HG03354 (cell line): ENCODE data around the gene HS2ST1.
"Not testable (repeated sequence)": the region's sequence is repeated elsewhere in the genome, so short reads cannot be mapped to it uniquely, and the experiment has no call there.

ENCODE experiments used
- ATAC-seq: cut with Tn5 transposase; IDR thresholded peaks from one replicate; pipeline ENCODE4 v1.9.1; 2021; ENCODE audit warnings: mild to moderate bottlenecking; ENCODE audit not compliant: unreplicated experiment, poor library complexity, severe bottlenecking

The HS2ST1 gene

DNA sequence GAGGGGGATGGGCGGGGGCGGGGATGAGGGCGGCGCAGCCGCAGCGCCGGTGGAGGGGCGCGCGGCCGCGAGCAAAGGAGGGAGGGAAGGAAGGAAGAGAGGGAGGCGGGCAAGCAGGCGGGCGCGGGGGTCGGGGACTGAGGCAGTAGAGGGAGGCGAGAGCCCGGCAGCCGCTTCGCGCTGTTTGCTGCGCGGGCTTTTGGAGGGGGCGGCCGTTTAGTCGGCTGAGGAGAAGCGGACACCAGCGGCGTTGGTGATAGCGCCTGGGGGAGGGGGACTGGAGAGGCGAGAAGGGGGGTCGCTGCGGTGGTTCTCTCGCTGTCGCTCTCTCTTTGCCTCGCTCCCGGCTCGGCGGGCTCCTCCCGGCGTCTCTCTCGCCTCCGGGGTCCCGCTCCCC, at the start of gene HS2ST1:
TSS of gene HS2ST1 (plus strand) at position 35 of the 397 bp plus-strand sequence.
- no peak for ATAC-seq

DNA sequence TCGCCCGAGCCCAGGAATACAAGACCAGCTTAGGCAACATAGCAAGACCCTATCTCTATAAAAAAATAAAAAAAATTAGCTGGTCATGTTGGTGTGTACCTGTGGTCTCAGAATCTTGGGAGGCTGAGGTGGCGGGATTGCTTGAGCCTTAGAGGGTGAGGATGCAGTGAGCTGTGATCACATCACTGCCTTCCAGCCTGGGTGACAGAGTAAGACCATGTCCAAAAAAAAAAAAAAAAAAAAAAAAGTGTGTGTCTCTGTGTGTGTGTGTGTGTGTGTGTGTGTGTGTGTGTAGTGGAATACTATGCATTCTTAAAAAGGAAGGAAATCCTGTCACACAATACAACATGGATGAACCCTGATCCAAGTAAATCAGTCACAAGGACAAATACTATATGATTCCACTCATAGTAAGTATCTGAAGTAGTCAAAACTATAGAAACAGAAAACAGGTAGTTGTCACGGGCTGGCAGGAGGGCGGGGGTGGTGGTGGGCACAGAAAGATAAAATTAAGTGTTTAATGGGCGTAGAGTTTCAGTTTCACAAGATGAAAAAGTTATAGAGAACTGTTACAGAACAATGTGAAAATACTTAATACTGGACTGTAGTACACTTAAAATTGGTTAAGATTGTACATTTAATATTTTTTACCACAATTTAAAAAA, 48.3 kb upstream of the HS2ST1 start:
- ATAC-seq, result no peak

- no peak for ATAC-seq
Measured at GRCh38 chr1:86866665-86867064, 47.8 kb upstream of the HS2ST1 start.

DNA sequence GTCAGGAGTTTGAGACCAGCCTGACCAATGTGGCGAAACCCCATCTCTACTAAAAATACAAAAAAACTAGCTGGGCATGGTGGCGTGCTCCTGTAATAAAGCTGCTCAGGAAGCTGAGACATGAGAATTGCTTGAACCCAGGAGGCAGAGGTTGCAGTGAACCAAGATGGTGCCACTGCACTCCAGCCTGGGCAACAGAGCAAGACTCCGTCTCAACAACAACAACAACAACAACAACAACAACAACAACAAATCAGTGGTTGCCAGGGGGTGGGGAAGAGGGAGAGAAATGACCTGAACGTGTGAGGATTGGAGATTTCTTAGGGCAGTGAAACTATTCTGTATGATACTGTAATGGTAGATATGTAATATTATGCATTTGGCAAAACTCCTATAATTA, 47.2 kb upstream of the HS2ST1 start:
- ATAC-seq, result not testable (repeated sequence)

DNA sequence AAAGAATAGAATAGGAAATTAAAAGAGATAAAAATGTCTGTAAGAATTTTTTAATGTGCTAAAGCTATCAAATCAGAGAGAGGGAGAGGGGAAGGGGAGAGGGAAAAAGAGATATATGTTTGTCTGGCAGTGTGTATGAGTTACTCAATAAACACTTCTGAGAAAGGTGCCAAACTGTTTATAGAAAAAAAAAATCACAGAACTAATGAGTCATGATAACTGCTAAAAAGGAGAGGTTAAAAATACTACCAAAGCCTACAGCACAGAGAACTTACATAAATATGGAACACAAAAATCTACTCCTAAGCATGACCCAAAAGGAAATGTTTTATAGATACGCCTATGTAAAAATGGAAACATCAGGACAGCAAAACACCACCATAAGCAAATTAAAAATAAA, 46.0 kb upstream of the HS2ST1 start:
- no peak for ATAC-seq

- no peak for ATAC-seq
Measured at GRCh38 chr1:86871001-86871400, 43.4 kb upstream of the HS2ST1 start.

GRCh38 chr1:86872086-86872485, 42.3 kb upstream of the HS2ST1 start:
- no peak for ATAC-seq

GRCh38 chr1:86875722-86876121, 38.7 kb upstream of the HS2ST1 start:
- no peak for ATAC-seq

GRCh38 chr1:86887479-86888162, 26.8 kb upstream of the HS2ST1 start:
- ATAC-seq, result no peak

- no peak for ATAC-seq
Measured at GRCh38 chr1:86888327-86888726, 26.1 kb upstream of the HS2ST1 start.

DNA sequence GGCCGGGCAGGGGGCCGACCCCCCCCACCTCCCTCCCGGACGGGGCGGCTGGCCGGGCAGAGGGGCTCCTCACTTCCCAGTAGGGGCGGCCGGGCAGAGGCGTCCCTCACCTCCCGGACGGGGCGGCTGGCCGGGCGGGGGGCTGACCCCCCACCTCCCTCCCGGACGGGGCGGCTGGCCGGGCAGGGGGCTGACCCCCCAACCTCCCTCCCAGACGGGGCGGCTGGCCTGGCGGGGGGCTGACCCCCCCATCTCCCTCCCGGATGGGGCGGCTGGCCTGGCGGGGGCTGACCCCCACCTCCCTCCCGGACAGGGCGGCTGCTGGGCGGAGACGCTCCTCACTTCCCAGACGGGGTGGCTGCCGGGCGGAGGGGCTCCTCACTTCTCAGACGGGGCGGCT, 15.0 kb upstream of the HS2ST1 start:
- not testable (repeated sequence) for ATAC-seq

- ATAC-seq, result no peak
Measured at GRCh38 chr1:86905875-86906274, 8.6 kb upstream of the HS2ST1 start.

- no peak for ATAC-seq
Measured at GRCh38 chr1:86906419-86906818, 8.0 kb upstream of the HS2ST1 start.

- ATAC-seq, result no peak
Measured at GRCh38 chr1:86912281-86912900, 2.0 kb upstream of the HS2ST1 start.

DNA sequence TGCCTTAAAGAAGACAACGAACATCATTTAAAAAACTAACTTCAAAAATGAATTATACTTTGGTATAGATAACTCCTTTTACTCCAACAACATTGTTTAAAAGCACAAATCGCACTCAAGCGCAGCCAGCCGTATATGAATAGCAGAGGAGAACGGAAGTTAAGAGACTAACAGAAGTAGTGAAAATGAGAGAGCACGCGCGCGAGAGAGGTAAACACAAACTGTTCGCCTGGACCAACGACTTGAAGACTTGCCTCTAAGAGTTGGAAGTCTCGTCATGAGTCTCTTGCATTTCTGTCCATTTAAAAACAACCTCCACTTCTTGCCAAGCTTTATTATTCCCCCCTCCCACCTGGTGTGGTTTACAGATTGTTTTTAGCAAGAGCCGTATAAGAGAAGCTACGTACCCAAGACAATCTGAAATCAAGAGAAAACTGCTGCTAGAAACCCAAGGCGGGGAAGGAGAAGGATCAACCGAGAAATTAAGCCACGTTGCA, 988 bp upstream of the HS2ST1 start:
- ATAC-seq, result peak; percentile 25

DNA sequence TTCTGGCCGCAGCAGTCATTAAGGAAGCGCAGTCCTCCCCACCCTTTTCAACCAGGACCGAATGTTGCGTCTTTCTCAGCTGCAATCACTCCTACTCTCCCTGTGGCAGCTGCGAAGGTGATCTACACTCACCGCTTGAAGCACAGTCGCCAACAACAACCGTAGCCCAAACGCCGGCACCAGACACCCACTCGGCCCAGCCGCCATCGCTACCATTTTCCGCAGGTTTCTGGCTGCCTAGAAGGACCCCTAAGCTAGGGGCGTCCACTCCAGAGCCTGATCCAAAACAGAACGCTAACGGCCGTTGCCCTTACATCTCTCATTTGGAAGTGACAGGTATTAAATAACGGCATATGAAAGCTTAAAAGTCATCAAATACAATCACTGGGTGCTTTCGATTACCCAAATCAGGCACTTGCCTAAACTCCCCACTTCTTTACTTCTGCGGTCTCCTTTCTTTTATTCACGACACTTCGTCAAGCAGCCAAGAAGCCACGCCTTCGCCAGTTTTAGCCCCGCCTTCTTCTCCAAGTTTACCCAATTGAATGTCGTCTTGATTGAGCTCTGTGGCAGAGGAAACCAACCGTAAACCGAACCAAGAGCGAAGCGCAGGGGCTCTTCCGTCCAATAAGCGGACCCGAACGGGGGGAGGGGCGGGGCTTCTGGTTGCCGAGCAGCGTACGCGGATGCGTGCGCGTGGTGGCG, 387 bp upstream of the HS2ST1 start, which contains the start of gene SELENOF:
TSS of gene SELENOF (minus strand) at position 231 of the 705 bp plus-strand sequence. CDS start at position 216, 15 bp downstream.
- ATAC-seq, result peak; percentile 85

DNA sequence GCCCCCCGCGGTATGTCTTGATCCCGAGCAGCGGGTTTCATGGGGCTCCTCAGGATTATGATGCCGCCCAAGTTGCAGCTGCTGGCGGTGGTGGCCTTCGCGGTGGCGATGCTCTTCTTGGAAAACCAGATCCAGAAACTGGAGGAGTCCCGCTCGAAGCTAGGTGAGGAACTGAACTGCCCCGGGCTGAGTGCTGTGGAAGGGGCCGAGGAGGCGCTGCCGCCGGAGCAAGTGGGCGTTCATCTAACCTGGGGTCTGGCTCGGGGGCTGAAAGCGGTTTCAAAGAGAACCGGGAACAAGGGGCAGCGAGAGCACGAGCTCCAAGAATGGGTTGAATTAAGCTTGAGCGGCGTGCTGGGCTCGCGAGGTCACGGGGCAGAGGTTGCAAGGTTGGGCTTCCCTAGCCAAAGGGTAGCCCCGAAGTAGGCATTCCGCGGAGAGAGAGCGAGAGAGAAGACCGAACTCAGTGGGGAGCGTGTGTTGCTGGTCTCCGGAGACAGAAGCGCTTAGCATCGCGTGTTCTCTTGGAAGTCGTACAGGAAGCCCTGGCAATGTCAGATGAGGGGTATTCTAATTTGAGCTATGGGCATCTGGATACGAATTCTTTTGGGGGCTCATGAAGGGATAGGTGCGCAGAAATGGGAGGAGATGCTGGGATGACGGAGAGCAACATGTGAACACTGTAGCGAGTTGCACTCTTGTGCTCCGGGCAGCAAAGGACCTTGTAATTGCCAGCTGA, 732 bp downstream of the HS2ST1 start:
- peak; percentile 28 for ATAC-seq

- no peak for ATAC-seq
Measured at GRCh38 chr1:86915737-86916235, 1.4 kb downstream of the HS2ST1 start.

- no peak for ATAC-seq
Measured at GRCh38 chr1:86916752-86917151, 2.3 kb downstream of the HS2ST1 start.
